ENCODE measurements around the gene WDFY4. TPM values are rescaled to one million over a fixed set of nuclear protein-coding genes. Genes with fewer than 3 reads are reported as not detected.

Gene WDFY4
- total and polyA plus RNA-seq, 9 of the 15 experiments (the other 6 are each of a cell fraction or from before 2014, with no cell fraction given): 0.01 to 0.02 (median 0.01) TPM; not detected in 6

GRCh38 chr10:48774416-48775205, 89.9 kb downstream of the WDFY4 start:
- ChIA-PET CTCF (ENCODE audit: low intra/inter-chr PET ratio) (no interaction called here), POLR2A (interaction anchor here (0.6 kb wide), 2 partner anchors 14 to 175 kb away, joined by 3 read pairs; no protein-coding TSS in a partner anchor)
- no TSS peak for BruUV-seq (replicated peaks)
- no peak overlapping the region for H2AFZ ChIP-seq (ENCODE audit: low read depth, low read length)
- DNase-seq (ENCODE audit: extremely low read depth in 1 of 4, low spot score in 3 of 4) (no peak), FAIRE-seq (no peak), ATAC-seq (no peak)
- H3K27me3 ChIP-seq (ENCODE audit: control insufficient read depth in 2 of 2, insufficient read depth in 2 of 2, low read length in 2 of 2): peaks cover 10 to 31% of the 10 kb centered on the region in 2 experiments
- no peak overlapping the region for H3K4me3 ChIP-seq
- H3K4me2 ChIP-seq (ENCODE audit: insufficient read depth, low read length): no peak overlapping the region
- no peaks in the 10 kb centered on the region for H4K20me1 ChIP-seq (replicated peaks; ENCODE audit: control insufficient read depth, insufficient read depth, low read length)
- peaks cover 0 to 8% of the 10 kb centered on the region in 2 experiments; a peak in 3 of 5 replicates for H3K4me1 ChIP-seq (replicated peaks in 1 of 2; ENCODE audit: control insufficient read depth in 2 of 2, insufficient read depth in 2 of 2, low read length in 2 of 2)
- no peaks in the 10 kb centered on the region for H3K36me3 ChIP-seq (ENCODE audit: control insufficient read depth, insufficient read depth, low read length)
- no peaks in the 10 kb centered on the region for H3K9me1 ChIP-seq (ENCODE audit: control insufficient read depth, insufficient read depth, low read length)
- 3% methylated on average over 12 of the region's 12 CpGs for WGBS (ENCODE audit: insufficient coverage, low coverage, missing lambda C conversion rate)
- H3K9ac ChIP-seq (ENCODE audit: insufficient read depth in 1 of 2, low read depth in 2 of 2, low read length in 2 of 2): no peak overlapping the region
- no peak overlapping the region for H3K27ac ChIP-seq (ENCODE audit: extremely low read depth, low read depth, low read length)
- in situ Hi-C loops (cut with MboI) (no loop called here), intact Hi-C loops (cut with micrococcal nuclease) (no loop called here)
- H3K9me3 ChIP-seq (replicated peaks; ENCODE audit: control insufficient read depth, insufficient read depth, low read depth, low read length): no peaks in the 10 kb centered on the region
- H3K79me2 ChIP-seq (ENCODE audit: control insufficient read depth, insufficient read depth, low read length): no peaks in the 10 kb centered on the region
- TF ChIP-seq DMBX1 (CRISPR knock-in tag; IDR thresholded peaks at IDR 0.05; ENCODE audit: borderline replicate concordance) (no peak), RBM14 (IDR thresholded peaks at IDR 0.05; ENCODE audit: borderline replicate concordance, insufficient read depth, low read depth, low read length) (no peak), XRCC3 (IDR thresholded peaks at IDR 0.05) (no peak), ARID4B (CRISPR knock-in tag; IDR thresholded peaks at IDR 0.05) (no peak), RNF219 (CRISPR knock-in tag; IDR thresholded peaks at IDR 0.05) (no peak), HDAC2 (IDR thresholded peaks at IDR 0.05) (no peak), HMG20A (CRISPR knock-in tag; conservative IDR thresholded peaks at IDR 0.05) (no peak), CBFA2T2 (conservative IDR thresholded peaks at IDR 0.05) (no peak), SAFB2 (IDR thresholded peaks at IDR 0.05; ENCODE audit: borderline replicate concordance, low read depth, low read length, severe bottlenecking) (no peak), PCBP2 (IDR thresholded peaks at IDR 0.05; ENCODE audit: low read depth, low read length, poor library complexity, severe bottlenecking) (no peak), MAZ (CRISPR knock-in tag; conservative IDR thresholded peaks at IDR 0.05 in 1 of 2, IDR thresholded peaks at IDR 0.05 in 1 of 2) (no peak), ZBTB43 (CRISPR knock-in tag; IDR thresholded peaks at IDR 0.05) (no peak), CCNT2 (IDR thresholded peaks at IDR 0.05; ENCODE audit: borderline replicate concordance, extremely low read depth, insufficient read length, low read depth, low read length) (no peak)
